A673 (cell line): Measurements from ENCODE around the gene APOA5. TPM values are rescaled to one million over a fixed set of nuclear protein-coding genes. Genes with fewer than 3 reads are reported as not detected.

Experiments
- BruUV-seq: library from RNA; stranded (reverse); fragments of 400-500 nt; replicated peaks from 2 replicates; lab custom pipeline; 2021; lab: Mats Ljungman, UMichigan
- CTCF ChIA-PET: fragments of 300-600 bp; sonication (Branson Sonifier 250); formaldehyde crosslinking; loops from one replicate; lab custom pipeline; 2022; ENCODE audit warnings: antibody characterized with exemption; lab: Charles Lee
- POLR2A ChIA-PET: fragments of 300-600 bp; sonication (Branson Sonifier 250); formaldehyde crosslinking; loops from one replicate; lab custom pipeline; 2022; ENCODE audit warnings: antibody characterized with exemption; ENCODE audit not compliant: low non-redundant PET; lab: Charles Lee
- DNase-seq: peaks from one replicate; pipeline ENCODE4 v3.0.0-alpha.2; 2015; ENCODE audit warnings: low spot score
- H3K27ac ChIP-seq: fragments of 200-600 bp; sonication (generic); 2 replicates; pipeline ENCODE4 v1.5.1; 2016; ENCODE audit warnings: mixed run types, low read depth, mild to moderate bottlenecking, mixed read lengths, antibody characterized with exemption, low read length; ENCODE audit not compliant: poor library complexity, severe bottlenecking
- H3K27me3 ChIP-seq: fragments of 200-600 bp; sonication (generic); replicated peaks from 2 replicates; pipeline ENCODE4 v1.6.1; 2017; ENCODE audit warnings: mixed run types, low read depth, mild to moderate bottlenecking, mixed read lengths, antibody characterized with exemption, low read length; ENCODE audit not compliant: insufficient read depth, poor library complexity
- H3K36me3 ChIP-seq: fragments of 200-600 bp; sonication (generic); 2 replicates; pipeline ENCODE4 v1.6.1; 2016; ENCODE audit warnings: mixed run types, mild to moderate bottlenecking, mixed read lengths, antibody characterized with exemption, low read length; ENCODE audit not compliant: insufficient read depth, poor library complexity, severe bottlenecking
- H3K4me1 ChIP-seq: fragments of 200-600 bp; sonication (generic); 2 replicates; pipeline ENCODE4 v1.6.1; 2017; ENCODE audit warnings: mixed run types, mild to moderate bottlenecking, mixed read lengths, antibody characterized with exemption, low read length; ENCODE audit not compliant: insufficient read depth, poor library complexity, severe bottlenecking
- H3K4me3 ChIP-seq: fragments of 200-600 bp; sonication (generic); 2 replicates; pipeline ENCODE4 v1.5.1; 2016; ENCODE audit warnings: low read depth, mixed run types, mild to moderate bottlenecking, mixed read lengths, low read length; ENCODE audit not compliant: poor library complexity, severe bottlenecking
- H3K9me3 ChIP-seq: fragments of 200-600 bp; sonication (generic); 2 replicates; pipeline ENCODE4 v1.6.1; 2016; ENCODE audit warnings: mixed run types, low read depth, mild to moderate bottlenecking, mixed read lengths, antibody characterized with exemption, low read length; ENCODE audit not compliant: poor library complexity, severe bottlenecking
- EZH2 ChIP-seq: fragments of 200-600 bp; sonication (generic); IDR thresholded peaks from 2 replicates; pipeline ENCODE4 v1.6.1; 2017; ENCODE audit warnings: borderline replicate concordance, low read depth, mild to moderate bottlenecking, mixed read lengths, antibody characterized with exemption, low read length; ENCODE audit not compliant: poor library complexity, severe bottlenecking
- intact Hi-C: fragments of 100-400 bp; cut with micrococcal nuclease; formaldehyde crosslinking; loops from one replicate; pipeline ENCODE4 v1.10.0; 2022; ENCODE audit not compliant: unreplicated experiment
- total RNA-seq: library from RNA; stranded (reverse); gene quantifications from 2 replicates; pipeline ENCODE4 v1.2.3, GENCODE V29; 2021
- TF ChIP-seq, protein P1 (sequence below): fragments of 300-800, 200-600 bp; sonication (generic); conservative IDR thresholded peaks from 2 replicates; pipeline ENCODE4 v1.5.1; 2017; ENCODE audit warnings: low read depth, mild to moderate bottlenecking, antibody characterized with exemption, low read length, moderate library complexity, mixed read lengths

APOA5 gene
- total RNA-seq, 1 experiment from 2014 or later, result not detected

DNA sequence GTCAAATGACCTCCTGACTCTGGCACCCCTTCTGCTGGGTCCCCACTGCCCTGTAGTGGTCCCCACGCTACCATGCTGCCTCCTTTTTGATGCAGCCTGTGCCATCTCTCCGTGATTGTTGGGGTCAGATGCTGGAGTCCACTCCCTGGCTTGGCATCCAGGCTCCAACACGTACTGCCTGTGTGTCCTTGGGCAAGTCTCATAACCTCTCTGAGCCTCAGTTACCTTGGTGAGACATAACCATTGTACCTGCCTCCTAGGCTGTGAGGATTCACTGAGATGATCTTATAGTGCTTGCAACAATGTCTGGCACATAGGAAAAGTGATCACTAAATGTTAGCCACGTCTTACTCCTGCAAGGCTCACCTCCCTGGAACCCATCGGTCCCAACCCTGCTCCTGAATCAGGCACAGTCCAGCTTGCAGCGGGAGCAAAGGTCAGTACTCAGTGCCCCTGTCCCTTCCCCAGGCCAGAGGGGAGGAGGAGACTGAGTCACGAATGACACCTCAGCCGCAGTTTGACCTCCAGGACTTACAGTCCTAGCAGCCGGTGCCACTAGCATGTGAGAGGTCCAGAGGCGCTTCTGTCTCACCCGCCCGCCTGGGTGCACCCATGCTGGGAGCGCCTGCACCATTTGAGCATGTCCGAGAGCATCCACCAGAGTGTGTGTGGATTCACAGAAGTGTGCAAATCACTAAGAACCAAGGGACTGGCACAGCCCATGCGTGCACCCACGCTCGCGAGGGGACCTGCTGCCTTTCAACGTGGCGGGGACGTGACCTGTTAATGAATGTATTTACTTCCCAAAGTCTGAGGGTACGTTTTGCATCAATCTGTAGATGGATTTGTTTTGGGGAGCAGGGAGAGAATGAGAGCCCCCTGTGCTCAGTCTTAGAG is 34.4 kb upstream of the APOA5 start:
- Histone ChIP-seq H3K36me3 (no peaks in the 10 kb centered on the region), H3K4me1 (peaks cover 6% of the 10 kb centered on the region), H3K27me3 (no peaks in the 10 kb centered on the region), H3K9me3 (no peaks in the 10 kb centered on the region), H3K27ac (no peak overlapping the region), H3K4me3 (no peak overlapping the region)
- BruUV-seq, result no TSS peak
- intact Hi-C loops, result no loop called here
- CTCF ChIA-PET, result no interaction called here
- no peak for TF ChIP-seq EZH2
- POLR2A ChIA-PET, result no interaction called here
- DNase-seq, result no peak

DNA sequence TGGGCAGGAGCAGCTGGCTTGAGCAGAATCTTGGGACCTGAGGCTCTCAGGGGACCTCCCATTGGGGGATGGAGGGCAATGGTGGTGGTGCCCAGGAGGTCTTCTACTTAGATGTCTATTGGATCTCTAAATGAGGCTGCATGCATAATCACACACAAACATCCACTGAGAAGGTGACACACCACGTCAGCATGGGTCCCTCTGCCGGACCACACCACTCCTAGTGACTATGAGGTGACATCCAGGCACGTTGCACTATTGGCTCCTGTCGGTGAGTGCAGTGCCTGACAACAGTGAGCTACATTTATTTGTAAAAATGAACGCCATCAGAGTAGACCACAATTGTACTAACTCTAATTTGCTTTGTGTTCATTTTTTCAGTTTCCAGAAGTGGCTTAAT is 33.8 kb upstream of the APOA5 start:
- Histone ChIP-seq H3K9me3 (no peaks in the 10 kb centered on the region), H3K36me3 (no peaks in the 10 kb centered on the region), H3K4me3 (no peak overlapping the region), H3K27me3 (no peaks in the 10 kb centered on the region), H3K27ac (no peak overlapping the region), H3K4me1 (peaks cover 6% of the 10 kb centered on the region)
- ChIA-PET POLR2A (no interaction called here), CTCF (no interaction called here)
- BruUV-seq, result no TSS peak
- TF ChIP-seq, protein P1, sequence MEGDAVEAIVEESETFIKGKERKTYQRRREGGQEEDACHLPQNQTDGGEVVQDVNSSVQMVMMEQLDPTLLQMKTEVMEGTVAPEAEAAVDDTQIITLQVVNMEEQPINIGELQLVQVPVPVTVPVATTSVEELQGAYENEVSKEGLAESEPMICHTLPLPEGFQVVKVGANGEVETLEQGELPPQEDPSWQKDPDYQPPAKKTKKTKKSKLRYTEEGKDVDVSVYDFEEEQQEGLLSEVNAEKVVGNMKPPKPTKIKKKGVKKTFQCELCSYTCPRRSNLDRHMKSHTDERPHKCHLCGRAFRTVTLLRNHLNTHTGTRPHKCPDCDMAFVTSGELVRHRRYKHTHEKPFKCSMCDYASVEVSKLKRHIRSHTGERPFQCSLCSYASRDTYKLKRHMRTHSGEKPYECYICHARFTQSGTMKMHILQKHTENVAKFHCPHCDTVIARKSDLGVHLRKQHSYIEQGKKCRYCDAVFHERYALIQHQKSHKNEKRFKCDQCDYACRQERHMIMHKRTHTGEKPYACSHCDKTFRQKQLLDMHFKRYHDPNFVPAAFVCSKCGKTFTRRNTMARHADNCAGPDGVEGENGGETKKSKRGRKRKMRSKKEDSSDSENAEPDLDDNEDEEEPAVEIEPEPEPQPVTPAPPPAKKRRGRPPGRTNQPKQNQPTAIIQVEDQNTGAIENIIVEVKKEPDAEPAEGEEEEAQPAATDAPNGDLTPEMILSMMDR, result no peak
- no peak for TF ChIP-seq EZH2
- no peak for DNase-seq
- intact Hi-C loops, result no loop called here

DNA sequence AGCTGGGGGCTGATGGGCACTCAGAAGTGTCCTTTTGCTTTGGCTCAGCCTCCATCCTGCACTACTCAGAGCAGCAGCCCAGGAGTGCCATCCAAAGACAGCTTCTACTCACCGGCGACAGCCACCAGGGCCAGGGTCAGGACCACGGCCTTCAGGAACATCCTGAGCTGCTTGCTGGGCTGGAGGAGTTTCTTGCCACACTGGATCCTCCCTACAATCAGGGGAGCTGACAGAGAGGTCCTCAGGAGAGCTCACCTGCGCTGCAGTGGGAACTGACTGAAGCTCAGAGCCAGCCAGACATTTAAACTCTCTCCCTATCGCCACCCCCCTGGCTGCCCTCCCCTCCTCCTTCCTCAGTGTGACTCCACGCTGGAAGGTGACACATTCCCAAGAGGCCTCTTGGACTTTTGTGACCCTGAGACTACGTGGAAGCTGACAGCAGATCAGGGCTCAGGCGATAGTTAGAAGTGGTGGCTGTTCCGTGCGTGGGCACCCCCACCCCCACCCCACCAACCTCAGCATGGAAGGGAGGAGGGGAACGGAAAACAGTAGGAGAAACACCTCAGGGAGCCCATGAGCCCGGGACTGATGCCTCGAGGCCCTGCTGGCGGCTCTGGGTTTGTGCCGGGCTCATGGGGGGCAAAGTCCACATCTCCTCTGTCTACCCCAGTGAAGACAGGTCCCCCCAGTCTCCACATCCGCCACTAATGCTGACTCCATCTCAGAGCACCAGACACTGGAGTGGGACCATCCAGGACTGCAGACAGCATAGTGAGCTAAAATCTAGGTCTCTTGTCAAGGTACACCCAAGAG is 31.6 kb upstream of the APOA5 start, which contains the start of gene APOA4:
Gene APOA4, minus strand, starts transcription at position 274 of the 813 bp plus-strand sequence. Its CDS starts 113 bp downstream, at position 161.
- ChIA-PET POLR2A (no interaction called here), CTCF (no interaction called here)

More for the DNA sequence above, 31.6 kb upstream of the APOA5 start, which contains the start of gene APOA4:
- no peak for DNase-seq
- Histone ChIP-seq H3K27me3 (no peaks in the 10 kb centered on the region), H3K4me3 (no peak within 1 kb of the TSS), H3K27ac (no peak within 1 kb of the TSS), H3K4me1 (no peaks in the 10 kb centered on the region), H3K36me3 (no peaks in the 10 kb centered on the region), H3K9me3 (no peaks in the 10 kb centered on the region)
- BruUV-seq, result no TSS peak
- TF ChIP-seq EZH2, result no peak
- TF ChIP-seq, protein P1, result no peak
- intact Hi-C loops, result no loop called here
